Activated CD8-positive, alpha-beta memory T cell treated with anti-CD3 and anti-CD28 coated beads for 1 hour (primary cell): ENCODE data around the gene NOS3.

Source experiments
- DNase-seq, 2 donors: peaks; one replicate each; pipeline ENCODE4 v3.0.0-alpha.2; 2020; ENCODE audit warnings: low read depth in 1 of 2; ENCODE audit errors: extremely low read depth in 1 of 2

Gene NOS3

GRCh38 chr7:150990416-150991186 lies at the start of gene NOS3:
Gene NOS3, plus strand, starts transcription at chr7:150991017. Its CDS starts 2,787 bp downstream, at chr7:150993804.
- DNase-seq = no peak

- DNase-seq = no peak
Observed at GRCh38 chr7:150941351-150942000, 49.3 kb upstream of the NOS3 start.

GRCh38 chr7:150942001-150942590 lies 48.7 kb upstream of the NOS3 start:
- DNase-seq = no peak

- DNase-seq = no peak
Observed at GRCh38 chr7:150942591-150943452, 48.0 kb upstream of the NOS3 start.

- no peak for DNase-seq
Observed at GRCh38 chr7:150943453-150943814, 47.4 kb upstream of the NOS3 start.

GRCh38 chr7:150944066-150945042 lies 46.5 kb upstream of the NOS3 start:
- no peak for DNase-seq

GRCh38 chr7:150945171-150945852 lies 45.5 kb upstream of the NOS3 start:
- no peak for DNase-seq

GRCh38 chr7:150945853-150946420 lies 44.9 kb upstream of the NOS3 start:
- no peak for DNase-seq

- no peak for DNase-seq
Observed at GRCh38 chr7:150946421-150947240, 44.2 kb upstream of the NOS3 start.

GRCh38 chr7:150947241-150947745 lies 43.5 kb upstream of the NOS3 start:
- no peak for DNase-seq

- DNase-seq = no peak
Observed at GRCh38 chr7:150947761-150948651, 42.8 kb upstream of the NOS3 start.

GRCh38 chr7:150948791-150949251 lies 42.0 kb upstream of the NOS3 start:
- no peak for DNase-seq

- DNase-seq = no peak
Observed at GRCh38 chr7:150949564-150949963, 41.3 kb upstream of the NOS3 start.

GRCh38 chr7:150949971-150950491 lies 40.8 kb upstream of the NOS3 start:
- DNase-seq = no peak

- DNase-seq = no peak
Observed at GRCh38 chr7:150950496-150951180, 40.2 kb upstream of the NOS3 start.

- DNase-seq = no peak
Observed at GRCh38 chr7:150951181-150951520, 39.7 kb upstream of the NOS3 start.
